ENCODE data around the gene SLC36A1.
"Not testable (repeated sequence)": the region's sequence is repeated elsewhere in the genome, so short reads cannot be mapped to it uniquely, and the experiment has no call there.

Gene SLC36A1

DNA sequence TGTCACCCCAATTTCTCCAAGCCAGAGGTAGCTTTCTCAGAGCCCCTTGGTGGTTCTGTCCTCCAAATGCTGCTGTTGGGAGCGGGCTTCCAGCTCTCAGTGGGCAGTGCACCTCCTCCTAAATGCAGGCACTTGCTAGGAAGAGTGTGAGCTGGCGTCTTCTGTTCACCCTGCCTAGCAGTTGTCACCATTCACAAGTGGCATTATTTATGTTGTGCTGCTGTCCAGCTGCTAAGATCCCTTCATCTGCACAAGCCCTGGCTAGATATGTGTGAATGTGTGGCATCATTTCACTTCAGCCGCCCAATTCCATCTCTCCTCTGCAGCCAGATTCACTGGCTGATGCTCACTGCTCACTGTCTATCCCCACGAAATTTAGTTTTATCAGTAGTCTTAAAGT lies 43.7 kb downstream of the SLC36A1 start:
- DNase-seq, result no peak

DNA sequence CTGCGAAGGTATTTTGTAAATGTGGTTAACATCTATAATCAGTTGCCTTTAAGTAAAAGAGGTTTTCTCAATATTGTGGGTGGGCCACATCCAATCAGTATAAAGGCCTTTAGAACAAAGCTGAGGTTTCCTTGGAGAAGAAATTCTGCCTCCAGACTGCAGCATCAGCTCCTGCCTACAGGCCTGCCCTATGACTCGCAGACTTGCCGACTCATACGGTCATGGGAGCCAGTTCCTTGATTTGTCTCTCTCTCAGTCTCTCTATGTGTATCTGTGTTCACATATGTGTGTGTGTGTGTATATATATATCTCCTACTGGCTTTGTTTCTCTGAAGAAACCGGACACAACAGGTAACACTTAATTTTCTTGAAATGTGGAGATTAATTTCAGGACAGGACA lies 45.3 kb downstream of the SLC36A1 start:
- no peak for DNase-seq

DNA sequence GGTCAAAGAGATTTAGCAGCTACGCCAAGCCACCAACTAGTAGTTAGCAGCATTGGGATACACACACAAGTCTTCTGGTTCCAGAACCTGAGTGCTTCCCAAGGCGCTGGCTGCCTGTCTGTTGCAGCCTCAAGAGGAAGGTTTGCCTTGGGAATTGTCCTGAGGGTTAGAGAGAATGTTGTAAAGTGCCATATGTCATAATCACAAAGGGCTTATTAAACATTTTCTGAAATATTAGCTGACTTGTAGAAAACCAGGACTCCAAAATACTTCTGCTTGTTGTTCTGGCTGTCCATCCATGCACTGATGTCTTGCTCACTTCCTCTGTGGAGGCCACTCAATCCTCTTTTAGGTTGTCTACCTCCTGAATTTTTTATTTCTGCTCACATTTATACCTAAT lies 46.3 kb downstream of the SLC36A1 start:
- DNase-seq, result no peak

DNA sequence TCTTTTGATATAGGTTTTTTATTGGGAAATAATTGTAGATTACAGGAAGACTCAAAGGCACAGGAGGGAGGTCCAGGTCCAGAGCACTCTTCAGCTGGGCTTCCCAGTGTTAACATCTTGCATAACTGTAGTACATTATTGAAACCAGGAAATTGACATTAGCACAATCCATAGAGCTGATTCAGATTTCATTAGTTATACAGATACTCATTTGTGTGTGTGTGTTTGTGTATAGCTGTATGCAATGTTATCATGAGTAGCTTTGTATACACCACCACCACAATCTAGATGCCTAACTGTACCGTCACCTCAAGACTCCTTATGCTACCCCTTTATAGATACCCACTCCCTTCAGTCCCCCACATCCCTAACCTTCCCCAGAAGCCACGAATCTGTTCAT lies 47.9 kb downstream of the SLC36A1 start:
- no peak for DNase-seq

DNA sequence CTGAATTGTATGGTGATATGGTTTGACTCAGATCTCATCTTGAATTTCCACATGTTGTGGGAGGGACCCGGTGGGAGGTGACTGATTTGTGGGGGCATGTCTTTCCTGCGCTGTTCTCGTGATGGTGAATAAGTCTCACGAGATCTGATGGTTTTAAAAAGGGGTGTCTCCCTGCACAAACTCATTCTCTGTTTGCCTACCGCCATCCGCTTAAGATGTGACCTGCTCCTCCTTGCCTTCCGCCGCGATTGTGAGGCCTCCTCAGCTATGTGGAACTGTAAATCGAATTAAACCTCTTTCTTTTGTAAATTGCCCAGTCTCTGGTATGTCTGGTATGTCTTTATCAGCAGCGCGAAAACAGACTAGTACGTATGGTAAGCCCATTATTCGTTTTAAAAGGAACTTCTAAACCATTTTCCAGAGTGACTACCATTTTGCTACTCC lies 48.7 kb downstream of the SLC36A1 start:
- DNase-seq, result no peak

DNA sequence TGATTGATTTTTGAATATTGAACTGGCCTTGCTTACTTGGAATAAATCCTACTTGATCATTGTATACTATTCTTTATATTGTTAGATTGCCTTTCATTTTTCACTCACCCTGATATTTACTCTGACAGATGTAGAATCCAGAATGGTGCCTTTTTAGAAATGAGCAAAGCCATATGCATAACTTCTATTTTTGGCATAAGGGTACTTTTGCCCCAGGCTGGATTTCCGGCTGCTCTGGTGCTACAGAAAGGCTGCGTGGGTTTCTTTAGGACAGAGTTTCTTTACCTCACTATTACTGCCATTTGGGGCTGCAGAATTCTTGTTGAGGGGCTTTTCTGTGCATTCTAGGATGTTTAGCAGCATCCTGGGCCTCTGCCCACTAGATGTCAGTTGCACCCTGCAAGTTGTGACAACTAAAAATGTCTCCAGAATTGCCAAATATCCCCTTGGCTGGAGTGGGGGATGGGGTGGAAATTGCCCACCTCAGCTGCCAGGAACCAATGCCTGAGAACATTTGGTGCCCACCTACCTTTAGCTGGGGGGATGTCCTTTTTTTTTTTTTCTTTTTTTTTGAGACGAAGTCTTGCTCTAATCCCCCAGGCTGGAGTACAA lies 50.1 kb downstream of the SLC36A1 start:
- DNase-seq, result no peak

DNA sequence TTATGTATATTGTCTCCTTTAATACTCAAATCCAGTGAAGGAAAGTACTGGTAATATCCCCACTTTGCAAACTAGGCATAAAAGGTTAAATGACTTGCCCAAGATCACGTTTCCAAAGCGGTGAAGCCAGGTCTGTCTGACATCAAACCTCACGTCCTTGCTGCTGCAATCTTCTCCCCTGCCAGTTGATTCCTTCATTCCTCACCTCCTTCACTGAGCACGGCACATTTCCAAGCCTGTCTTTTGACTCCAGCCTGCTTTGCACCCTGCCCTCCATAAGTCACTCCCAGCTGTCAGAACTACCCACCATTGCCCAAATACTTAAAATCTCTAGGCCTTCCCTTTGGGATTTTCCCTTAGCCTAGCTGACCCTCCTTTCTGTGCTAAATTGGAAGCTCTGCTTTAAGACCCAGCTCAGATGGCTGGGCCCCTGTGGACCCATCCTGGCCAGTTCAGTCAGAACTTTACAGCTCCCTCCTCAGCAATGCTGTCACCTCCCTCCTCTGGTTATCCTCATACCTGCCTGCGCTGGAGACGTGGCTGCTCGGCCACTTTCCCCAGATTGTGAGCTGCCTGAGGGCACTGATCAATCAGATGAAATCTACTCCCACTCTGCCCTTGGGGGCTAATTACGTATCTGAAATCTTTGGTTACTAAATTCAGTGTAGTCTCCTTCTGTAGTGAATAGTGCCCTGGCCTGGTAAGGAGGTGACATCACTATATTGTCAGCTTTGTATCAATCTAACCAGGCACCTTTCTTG lies 51.2 kb downstream of the SLC36A1 start:
- no peak for DNase-seq

DNA sequence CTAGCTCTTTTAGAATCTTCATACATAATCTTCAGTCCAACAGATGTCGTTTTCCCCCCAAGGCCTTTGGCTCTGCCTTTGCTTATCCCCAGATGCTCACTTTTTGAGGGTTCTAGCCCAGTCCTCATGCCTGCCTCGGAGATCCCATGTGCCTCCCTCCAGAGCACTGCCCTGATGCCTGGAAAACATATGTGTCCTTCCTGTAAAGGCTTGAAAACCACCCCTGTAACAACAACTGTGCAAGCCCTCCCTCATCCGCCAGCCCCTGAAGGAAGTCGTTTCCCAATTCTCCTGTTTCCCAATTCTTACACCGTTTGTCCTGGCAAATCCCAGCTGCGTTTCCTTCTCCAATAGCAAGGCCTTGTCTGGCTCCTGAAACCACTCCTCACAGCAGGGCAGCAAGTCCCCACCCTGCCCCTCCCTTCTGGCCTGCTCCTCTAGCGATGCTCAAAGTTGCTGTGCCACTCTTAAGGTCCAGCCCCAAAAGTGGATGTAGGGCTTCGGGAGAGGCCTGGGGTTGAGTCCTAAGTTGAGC lies 52.2 kb downstream of the SLC36A1 start:
- DNase-seq, result no peak

DNA sequence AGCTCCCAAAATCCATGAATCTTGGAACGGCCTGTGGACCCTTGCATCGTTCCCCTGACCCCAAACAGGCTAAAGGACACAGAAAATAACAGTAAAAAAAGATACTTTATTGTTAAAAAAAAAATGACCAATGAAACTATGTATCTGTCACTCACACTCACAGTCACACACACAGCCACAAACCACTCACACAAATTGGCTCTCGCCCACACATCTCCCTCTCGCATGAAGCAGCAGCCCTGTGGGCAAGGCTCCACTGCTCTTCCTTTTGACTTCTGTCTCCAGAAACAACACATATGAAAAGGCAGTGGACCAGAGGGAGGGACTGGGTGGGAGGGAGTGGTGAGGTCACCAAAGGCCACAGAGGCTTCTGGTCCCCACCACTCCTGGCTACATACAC lies 56.6 kb downstream of the SLC36A1 start:
- no peak for DNase-seq

DNA sequence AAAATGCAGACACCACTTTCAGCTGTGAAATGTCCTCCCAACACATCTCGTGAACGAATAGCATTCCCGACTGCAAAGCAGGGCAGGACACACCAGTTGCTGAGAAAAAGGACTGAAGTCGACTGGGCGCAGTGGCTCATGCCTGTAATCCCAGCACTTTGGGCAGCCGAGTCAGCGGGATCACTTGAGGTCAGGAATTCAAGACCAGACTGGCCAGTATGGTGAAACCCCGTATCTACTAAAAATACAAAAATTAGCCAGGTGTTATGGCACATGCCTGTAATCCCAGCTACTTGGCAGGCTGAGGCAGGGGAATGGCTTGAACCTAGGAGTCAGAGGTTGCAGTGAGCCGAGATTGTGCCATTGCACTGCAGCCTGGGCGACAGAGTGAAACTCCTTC lies 60.9 kb downstream of the SLC36A1 start:
- DNase-seq, result not testable (repeated sequence)

DNA sequence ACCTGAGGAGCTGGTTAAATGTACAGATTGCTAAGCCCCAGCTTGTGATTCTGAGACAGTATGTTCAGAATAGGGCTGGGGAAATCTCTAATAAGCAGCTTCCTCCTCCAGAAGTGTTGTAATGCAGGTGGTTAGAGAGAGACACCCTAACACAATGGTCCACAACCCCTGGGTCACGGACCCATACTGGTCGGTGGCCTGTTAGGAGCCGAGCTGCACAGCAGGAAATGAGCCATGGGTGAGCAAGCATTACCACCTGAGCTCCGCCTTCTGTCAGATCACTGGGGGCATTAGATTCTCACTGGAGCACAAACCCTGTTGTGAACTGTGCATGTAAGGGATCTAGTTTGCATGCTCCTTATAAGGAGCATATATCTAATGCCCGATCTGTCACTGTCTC lies 61.8 kb downstream of the SLC36A1 start:
- no peak for DNase-seq

DNA sequence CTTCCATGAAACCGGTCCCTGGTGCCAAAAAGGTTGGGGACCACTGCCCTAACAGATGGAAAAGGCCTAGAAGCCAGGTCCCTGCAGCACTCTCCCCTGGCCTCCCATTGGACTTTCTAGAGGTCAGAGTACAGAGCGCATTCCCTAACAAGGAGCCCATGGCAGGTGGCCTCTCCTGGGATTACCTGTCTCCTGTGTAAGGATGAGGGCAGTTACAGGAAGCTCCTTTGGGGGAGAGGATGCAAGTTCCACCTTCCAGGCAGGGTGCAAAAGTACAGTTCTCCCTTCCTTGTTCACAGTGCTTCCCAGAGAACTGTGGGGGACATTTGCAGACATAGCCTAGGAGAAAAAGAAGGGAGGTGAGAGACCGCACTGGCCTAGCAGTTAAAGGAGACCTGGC lies 62.4 kb downstream of the SLC36A1 start:
- DNase-seq, result no peak

DNA sequence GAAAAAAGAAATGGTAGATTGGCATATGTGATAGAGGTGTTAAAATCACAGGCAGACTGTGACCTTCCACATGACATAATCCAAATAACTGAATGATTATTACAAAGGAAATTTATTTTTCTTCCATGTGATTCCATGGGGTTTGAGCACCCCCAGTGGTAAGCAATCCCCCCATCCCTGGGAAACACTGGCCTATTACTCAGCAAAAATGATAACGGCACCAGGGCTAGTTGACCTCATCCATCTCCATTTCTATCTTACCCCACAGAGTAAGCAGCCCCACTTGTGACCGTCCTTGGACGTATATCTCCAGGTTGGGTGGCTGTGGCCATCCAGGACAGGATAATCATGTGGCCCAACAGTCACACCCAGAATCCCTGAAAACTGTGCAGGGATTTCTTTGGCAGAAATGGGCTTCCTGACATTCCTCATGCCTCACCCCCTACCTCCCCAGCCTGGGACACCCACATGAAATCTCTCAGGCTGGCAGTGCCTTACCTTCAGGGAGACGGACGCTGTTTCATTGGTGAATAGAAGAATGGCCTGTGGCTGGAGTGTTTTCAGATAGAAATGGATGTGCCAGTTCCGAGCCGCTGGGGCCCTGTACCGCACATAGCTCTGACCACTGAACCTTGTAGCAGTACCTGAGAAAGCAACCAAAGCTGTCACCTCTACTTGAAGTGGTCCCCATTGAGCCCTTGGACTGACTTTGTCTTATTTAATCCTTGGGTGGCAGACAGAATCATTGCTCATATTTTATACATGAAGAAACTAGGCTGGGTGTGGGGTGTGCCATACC lies 69.9 kb downstream of the SLC36A1 start:
- DNase-seq, result no peak

DNA sequence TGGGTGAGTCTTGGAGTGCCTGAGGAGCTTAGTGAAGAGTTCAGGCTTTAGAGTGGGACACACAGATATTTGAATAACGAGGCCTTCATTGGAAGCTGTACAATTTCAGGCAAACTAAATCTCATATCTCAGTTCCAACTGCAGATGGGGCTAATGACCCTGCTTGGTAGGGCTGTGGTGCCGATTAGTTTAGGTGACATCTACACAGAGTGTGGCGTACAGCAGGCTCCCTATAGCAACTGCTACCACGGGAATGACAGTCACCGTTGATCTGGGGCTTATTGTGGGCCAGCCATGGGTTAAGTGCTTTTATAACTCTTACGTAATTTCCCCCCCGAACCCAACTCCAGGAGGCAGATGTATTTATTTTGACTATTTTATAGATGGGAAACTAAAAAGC lies 72.9 kb downstream of the SLC36A1 start:
- no peak for DNase-seq

DNA sequence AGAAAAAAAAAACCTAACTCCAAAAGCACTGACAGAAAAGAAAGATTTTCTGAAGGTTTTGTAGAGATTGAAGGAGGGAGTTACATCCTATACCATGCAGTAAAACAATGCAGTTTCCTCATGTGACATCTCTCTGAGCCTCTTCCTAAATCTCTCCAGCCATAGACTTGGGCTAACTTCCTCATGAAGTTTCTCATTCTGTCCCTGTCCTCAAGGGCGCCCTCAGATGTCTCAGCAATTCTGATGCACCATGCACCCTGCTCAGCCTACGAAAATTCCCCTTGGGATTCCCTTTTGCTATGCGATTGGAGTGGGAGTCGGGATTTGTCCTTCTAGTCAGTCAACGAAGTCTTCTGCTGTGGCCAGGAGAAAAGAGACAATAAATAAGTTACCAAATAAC lies 74.8 kb downstream of the SLC36A1 start:
- DNase-seq, result no peak

DNA sequence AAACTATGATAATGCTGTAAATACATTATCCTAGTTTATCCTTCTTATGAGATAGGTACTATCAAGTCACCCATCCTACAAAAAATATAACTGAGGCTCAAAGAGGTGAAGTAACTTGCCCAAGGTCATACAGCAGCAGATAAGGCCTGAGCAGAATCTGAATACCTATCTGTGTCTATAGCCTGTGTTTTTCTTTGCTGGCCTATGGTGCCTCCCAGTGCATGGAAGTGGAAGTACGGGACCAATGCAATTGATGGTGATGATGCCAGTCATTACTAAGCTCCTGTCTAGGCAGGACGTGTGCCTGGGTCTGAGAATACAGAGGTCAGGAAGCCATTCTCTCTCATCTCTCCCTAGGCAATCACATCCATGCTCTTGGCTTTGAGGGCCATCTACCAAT lies 75.9 kb downstream of the SLC36A1 start:
- DNase-seq, result no peak

DNA sequence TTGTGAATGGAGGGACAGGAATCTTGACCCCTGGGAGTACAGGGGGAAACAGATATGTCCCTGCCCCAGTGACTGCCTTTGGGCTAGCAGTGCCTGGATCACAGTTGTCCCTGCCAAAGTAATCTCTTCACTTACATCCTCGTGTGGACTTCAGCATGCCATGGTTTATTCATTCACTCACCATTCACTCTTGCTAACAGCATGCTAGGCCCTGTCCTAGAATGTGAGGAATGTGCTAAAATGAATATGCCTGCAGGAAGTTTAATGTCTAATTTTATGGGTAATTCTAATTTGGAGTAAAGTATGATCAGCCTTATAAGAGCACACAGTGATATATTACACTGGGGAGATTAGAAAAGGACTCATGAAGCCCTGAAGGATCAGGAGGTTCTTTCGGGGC lies 80.8 kb downstream of the SLC36A1 start:
- no peak for DNase-seq

DNA sequence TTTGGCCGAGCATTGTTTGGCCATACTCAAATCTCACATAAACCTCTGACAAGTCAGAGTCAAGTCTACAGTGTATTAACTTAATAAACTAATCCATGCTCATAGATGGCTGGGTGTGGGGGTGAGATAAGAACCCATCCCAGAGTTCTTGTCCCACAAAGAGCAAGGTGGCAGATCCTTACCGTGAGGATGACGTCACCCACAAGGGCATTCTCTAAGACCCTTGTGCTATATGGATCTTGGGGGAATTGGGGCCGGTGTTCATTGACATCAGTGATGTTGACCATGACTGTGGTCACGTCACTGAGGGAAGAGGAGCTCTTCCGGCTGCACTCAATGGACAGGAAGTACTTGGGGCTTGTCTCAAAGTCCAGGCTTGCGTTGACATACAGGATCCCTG lies 81.6 kb downstream of the SLC36A1 start:
- DNase-seq, result no peak

DNA sequence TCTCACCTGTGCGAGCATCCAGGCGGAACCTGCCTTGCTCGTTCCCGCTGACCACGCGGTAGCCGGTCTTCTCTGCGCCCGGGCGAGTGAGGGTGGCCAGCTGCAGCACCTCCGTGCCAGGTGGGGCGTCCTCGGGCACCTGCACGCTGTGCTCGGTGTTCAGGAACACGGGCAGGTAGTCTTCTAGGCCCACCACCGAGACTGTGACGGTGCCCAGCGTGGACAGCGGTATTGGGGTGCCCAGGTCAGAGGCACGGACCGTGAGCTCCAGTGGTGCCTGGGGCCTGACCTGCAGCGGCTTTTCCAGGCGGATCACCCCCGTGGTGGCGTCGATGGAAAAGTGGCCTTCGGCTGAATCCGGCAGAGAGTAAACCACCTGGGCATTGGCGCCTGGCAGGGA lies 84.2 kb downstream of the SLC36A1 start:
- DNase-seq, result no peak

DNA sequence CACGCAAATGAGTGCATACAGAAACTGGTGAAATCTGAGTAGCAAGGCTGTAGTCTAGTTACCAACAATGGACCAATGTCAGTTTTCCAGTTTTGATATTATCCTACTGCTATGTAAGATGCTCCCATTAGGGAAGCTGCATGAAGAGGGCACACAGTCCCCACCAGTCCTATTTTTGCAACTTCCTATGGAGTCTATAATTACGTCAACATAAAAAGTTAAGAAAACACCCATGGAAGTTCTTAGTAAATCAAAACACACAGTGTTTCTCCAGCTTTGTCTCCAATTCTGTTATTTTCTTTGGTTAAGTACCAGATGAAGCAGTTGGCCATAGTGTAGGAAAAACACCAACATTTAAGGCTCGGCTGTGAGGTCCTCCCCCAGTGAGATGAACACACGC lies 85.0 kb downstream of the SLC36A1 start:
- no peak for DNase-seq

DNA sequence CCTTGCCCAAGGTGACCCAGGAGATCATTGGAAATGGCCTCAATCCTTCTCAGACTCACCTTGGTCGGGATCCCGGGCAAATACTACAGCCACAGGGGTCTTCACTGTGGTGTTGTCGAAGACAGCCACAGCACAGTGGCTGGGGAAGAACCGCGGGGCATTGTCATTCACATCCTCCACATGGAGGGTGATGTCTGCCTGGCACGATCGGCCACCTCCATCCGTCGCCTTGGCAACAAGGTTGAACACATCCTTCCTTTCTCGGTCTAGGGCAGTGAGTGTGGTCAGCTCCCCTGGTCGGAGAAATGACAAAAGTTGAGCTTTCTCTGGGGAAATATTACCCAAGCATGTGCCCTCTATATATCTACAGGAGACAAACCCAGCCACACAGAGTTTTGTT lies 86.9 kb downstream of the SLC36A1 start:
- DNase-seq, result no peak

DNA sequence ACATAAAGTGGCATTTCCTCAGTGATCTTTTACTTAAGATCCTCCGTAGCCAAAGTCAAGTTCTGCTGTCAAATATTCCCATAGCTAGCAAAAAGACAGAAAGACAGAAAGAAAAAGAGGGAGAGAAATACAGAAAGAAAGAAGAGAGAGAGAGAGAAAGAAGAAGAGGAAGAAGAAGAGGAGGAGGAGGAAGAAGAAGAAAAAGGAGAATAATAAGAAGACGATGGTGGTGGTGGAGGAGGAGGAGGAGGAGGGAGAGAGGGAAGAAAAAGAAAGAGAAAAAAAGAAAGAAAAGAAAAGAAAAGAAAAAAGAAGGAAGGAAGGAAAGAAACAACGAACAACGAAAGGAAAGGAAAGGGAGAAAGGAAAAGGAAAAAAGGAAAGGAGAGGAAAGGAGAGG lies 89.6 kb downstream of the SLC36A1 start:
- no peak for DNase-seq

DNA sequence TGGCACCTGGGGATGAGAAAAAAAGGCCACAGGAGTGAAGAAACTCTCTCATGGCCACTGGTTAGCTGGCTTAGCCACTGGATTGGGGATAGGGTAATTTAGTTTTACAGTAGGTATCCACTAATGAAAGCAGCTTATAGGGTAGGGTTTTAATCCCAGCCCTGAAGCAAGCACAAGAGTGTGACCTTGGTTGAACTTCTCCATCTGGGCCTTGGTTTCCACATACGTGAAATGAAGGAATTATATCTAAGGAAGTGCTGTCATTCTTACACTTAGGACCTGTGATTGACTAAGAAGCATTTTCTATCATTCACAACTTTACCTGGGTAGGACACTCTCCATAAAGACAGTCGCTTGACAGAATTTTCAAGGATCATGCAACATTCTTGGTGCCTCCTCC lies 94.2 kb downstream of the SLC36A1 start:
- no peak for DNase-seq
